ENCODE data around the gene PLA2G1B. TPM values are rescaled to one million over a fixed set of nuclear protein-coding genes. Genes with fewer than 3 reads are reported as not detected.
A peak's percentile ranks its signal among the peaks of the same experiment; 100 is the strongest.

PLA2G1B gene
- total RNA-seq, 1 experiment from 2014 or later, result not detected

GRCh38 chr12:120362516-120363273 is 35.1 kb upstream of the PLA2G1B start:
- no peak for DNase-seq (ENCODE audit: low read depth)
- in situ Hi-C loops (cut with HindIII; ENCODE audit: low pct_unique_long_range_greater_than_20kb, low sequenced_read_pairs), result no loop called here

- DNase-seq (ENCODE audit: low read depth), result no peak
- in situ Hi-C loops (cut with HindIII; ENCODE audit: low pct_unique_long_range_greater_than_20kb, low sequenced_read_pairs), result no loop called here
Measured at GRCh38 chr12:120361506-120362208, 34.1 kb upstream of the PLA2G1B start.

GRCh38 chr12:120359128-120359527 is 31.5 kb upstream of the PLA2G1B start:
- no peak for DNase-seq (ENCODE audit: low read depth)
- in situ Hi-C loops (cut with HindIII; ENCODE audit: low pct_unique_long_range_greater_than_20kb, low sequenced_read_pairs), result no loop called here

- in situ Hi-C loops (cut with HindIII; ENCODE audit: low pct_unique_long_range_greater_than_20kb, low sequenced_read_pairs), result no loop called here
- no peak for DNase-seq (ENCODE audit: low read depth)
Measured at GRCh38 chr12:120358412-120359100, 31.0 kb upstream of the PLA2G1B start.

GRCh38 chr12:120357104-120357503 is 29.5 kb upstream of the PLA2G1B start:
- no peak for DNase-seq (ENCODE audit: low read depth)
- in situ Hi-C loops (cut with HindIII; ENCODE audit: low pct_unique_long_range_greater_than_20kb, low sequenced_read_pairs), result no loop called here

GRCh38 chr12:120356567-120357030 is 29.0 kb upstream of the PLA2G1B start:
- in situ Hi-C loops (cut with HindIII; ENCODE audit: low pct_unique_long_range_greater_than_20kb, low sequenced_read_pairs), result no loop called here
- peak; percentile 92 for DNase-seq (ENCODE audit: low read depth)

GRCh38 chr12:120353556-120354317 is 26.2 kb upstream of the PLA2G1B start:
- DNase-seq (ENCODE audit: low read depth), result no peak
- in situ Hi-C loops (cut with HindIII; ENCODE audit: low pct_unique_long_range_greater_than_20kb, low sequenced_read_pairs), result no loop called here

GRCh38 chr12:120353136-120353535 is 25.6 kb upstream of the PLA2G1B start:
- in situ Hi-C loops (cut with HindIII; ENCODE audit: low pct_unique_long_range_greater_than_20kb, low sequenced_read_pairs), result no loop called here
- no peak for DNase-seq (ENCODE audit: low read depth)

- in situ Hi-C loops (cut with HindIII; ENCODE audit: low pct_unique_long_range_greater_than_20kb, low sequenced_read_pairs), result no loop called here
- DNase-seq (ENCODE audit: low read depth), result no peak
Measured at GRCh38 chr12:120352117-120352516, 24.5 kb upstream of the PLA2G1B start.

- DNase-seq (ENCODE audit: low read depth), result no peak
- in situ Hi-C loops (cut with HindIII; ENCODE audit: low pct_unique_long_range_greater_than_20kb, low sequenced_read_pairs), result no loop called here
Measured at GRCh38 chr12:120350576-120351350, 23.2 kb upstream of the PLA2G1B start.

GRCh38 chr12:120347766-120348165 is 20.2 kb upstream of the PLA2G1B start:
- in situ Hi-C loops (cut with HindIII; ENCODE audit: low pct_unique_long_range_greater_than_20kb, low sequenced_read_pairs), result no loop called here
- no peak for DNase-seq (ENCODE audit: low read depth)

GRCh38 chr12:120346681-120347080 is 19.1 kb upstream of the PLA2G1B start:
- DNase-seq (ENCODE audit: low read depth), result no peak
- in situ Hi-C loops (cut with HindIII; ENCODE audit: low pct_unique_long_range_greater_than_20kb, low sequenced_read_pairs), result no loop called here

- in situ Hi-C loops (cut with HindIII; ENCODE audit: low pct_unique_long_range_greater_than_20kb, low sequenced_read_pairs), result no loop called here
- no peak for DNase-seq (ENCODE audit: low read depth)
Measured at GRCh38 chr12:120346031-120346430, 18.5 kb upstream of the PLA2G1B start.

- in situ Hi-C loops (cut with HindIII; ENCODE audit: low pct_unique_long_range_greater_than_20kb, low sequenced_read_pairs), result no loop called here
- no peak for DNase-seq (ENCODE audit: low read depth)
Measured at GRCh38 chr12:120343692-120344091, 16.1 kb upstream of the PLA2G1B start.

- in situ Hi-C loops (cut with HindIII; ENCODE audit: low pct_unique_long_range_greater_than_20kb, low sequenced_read_pairs), result no loop called here
- DNase-seq (ENCODE audit: low read depth), result no peak
Measured at GRCh38 chr12:120343039-120343537, 15.5 kb upstream of the PLA2G1B start.

- in situ Hi-C loops (cut with HindIII; ENCODE audit: low pct_unique_long_range_greater_than_20kb, low sequenced_read_pairs), result no loop called here
- no peak for DNase-seq (ENCODE audit: low read depth)
Measured at GRCh38 chr12:120342175-120343038, 14.8 kb upstream of the PLA2G1B start.

GRCh38 chr12:120339256-120339655 is 11.7 kb upstream of the PLA2G1B start:
- in situ Hi-C loops (cut with HindIII; ENCODE audit: low pct_unique_long_range_greater_than_20kb, low sequenced_read_pairs), result no loop called here
- no peak for DNase-seq (ENCODE audit: low read depth)
